Caki2 (cell line): ENCODE data around the gene F13B. TPM values are rescaled to one million over a fixed set of nuclear protein-coding genes. Genes with fewer than 3 reads are reported as not detected.
"Not testable (repeated sequence)": the region's sequence is repeated elsewhere in the genome, so short reads cannot be mapped to it uniquely, and the experiment has no call there.

Source experiments
- DNase-seq: peaks from one replicate; pipeline ENCODE4 v3.0.0-alpha.2; 2015; ENCODE audit warnings: low read depth
- in situ Hi-C: cut with HindIII; loops from 2 replicates; pipeline ENCODE4 v1.10.0; 2016; ENCODE audit warnings: low sequenced_read_pairs, low pct_unique_long_range_greater_than_20kb, mixed read lengths
- total RNA-seq: library from RNA; depleted of rRNA; stranded (reverse); fragments of >200 nt; shearing (Covaris generic); gene quantifications from 2 replicates; pipeline ENCODE4 v1.2.3, GENCODE V29; 2014; ENCODE audit warnings: low replicate concordance; rRNA removed

Gene F13B
- total RNA-seq, result not detected in 2 replicates

GRCh38 chr1:197066719-197067456, at the start of gene F13B:
F13B (minus strand) TSS chr1:197067260; CDS start chr1:197067223, 37 bp downstream.
- in situ Hi-C loops, result no loop called here
- DNase-seq, result no peak

GRCh38 chr1:197116156-197116555, 49.1 kb upstream of the F13B start:
- DNase-seq, result no peak
- in situ Hi-C loops, result no loop called here

GRCh38 chr1:197106869-197107268, 39.8 kb upstream of the F13B start:
- in situ Hi-C loops, result no loop called here
- no peak for DNase-seq

GRCh38 chr1:197103300-197103699, 36.2 kb upstream of the F13B start:
- in situ Hi-C loops, result no loop called here
- no peak for DNase-seq

GRCh38 chr1:197101978-197102377, 34.9 kb upstream of the F13B start:
- DNase-seq, result no peak
- in situ Hi-C loops, result no loop called here

GRCh38 chr1:197100677-197101076, 33.6 kb upstream of the F13B start:
- no peak for DNase-seq
- in situ Hi-C loops, result no loop called here

GRCh38 chr1:197099444-197099843, 32.4 kb upstream of the F13B start:
- DNase-seq, result no peak
- in situ Hi-C loops, result no loop called here

- in situ Hi-C loops, result not testable (repeated sequence)
These were observed 29.9 kb upstream of the F13B start for GRCh38 chr1:197096971-197097370.

GRCh38 chr1:197096137-197096536, 29.1 kb upstream of the F13B start:
- in situ Hi-C loops, result no loop called here

More at GRCh38 chr1:197096971-197097370, 29.9 kb upstream of the F13B start:
- DNase-seq, result not testable (repeated sequence)

GRCh38 chr1:197093226-197093885, 26.3 kb upstream of the F13B start:
- no peak for DNase-seq

More at GRCh38 chr1:197096137-197096536, 29.1 kb upstream of the F13B start:
- DNase-seq, result no peak

GRCh38 chr1:197092491-197093023, 25.5 kb upstream of the F13B start:
- in situ Hi-C loops, result no loop called here
- DNase-seq, result no peak

More at GRCh38 chr1:197093226-197093885, 26.3 kb upstream of the F13B start:
- in situ Hi-C loops, result no loop called here

GRCh38 chr1:197083474-197083873, 16.4 kb upstream of the F13B start:
- in situ Hi-C loops, result no loop called here
- DNase-seq, result no peak

GRCh38 chr1:197081117-197081753, 14.2 kb upstream of the F13B start:
- in situ Hi-C loops, result no loop called here
- DNase-seq, result no peak

GRCh38 chr1:197080323-197080722, 13.3 kb upstream of the F13B start:
- in situ Hi-C loops, result no loop called here
- DNase-seq, result no peak

- in situ Hi-C loops, result no loop called here
- no peak for DNase-seq
These were observed 9.5 kb upstream of the F13B start for GRCh38 chr1:197076585-197076984.

- no peak for DNase-seq
- in situ Hi-C loops, result no loop called here
These were observed 6.9 kb upstream of the F13B start for GRCh38 chr1:197073978-197074377.

- in situ Hi-C loops, result no loop called here
- no peak for DNase-seq
These were observed 378 bp upstream of the F13B start for GRCh38 chr1:197067457-197067818.

- no peak for DNase-seq
- in situ Hi-C loops, result no loop called here
These were observed 783 bp downstream of the F13B start for GRCh38 chr1:197066277-197066676.

- in situ Hi-C loops, result no loop called here
- no peak for DNase-seq
These were observed 1.5 kb downstream of the F13B start for GRCh38 chr1:197065559-197065958.
